A673 (cell line): ENCODE measurements around the gene RABL2A. TPM values are rescaled to one million over a fixed set of nuclear protein-coding genes. Genes with fewer than 3 reads are reported as not detected.

ENCODE experiments used
- BruUV-seq: library from RNA; stranded (reverse); fragments of 400-500 nt; replicated peaks from 2 replicates; lab custom pipeline; 2021; lab: Mats Ljungman, UMichigan
- CTCF ChIA-PET: fragments of 300-600 bp; sonication (Branson Sonifier 250); formaldehyde crosslinking; loops from one replicate; lab custom pipeline; 2022; ENCODE audit warnings: antibody characterized with exemption; lab: Charles Lee
- POLR2A ChIA-PET: fragments of 300-600 bp; sonication (Branson Sonifier 250); formaldehyde crosslinking; loops from one replicate; lab custom pipeline; 2022; ENCODE audit warnings: antibody characterized with exemption; ENCODE audit not compliant: low non-redundant PET; lab: Charles Lee
- DNase-seq: peaks from one replicate; pipeline ENCODE4 v3.0.0-alpha.2; 2015; ENCODE audit warnings: low spot score
- H3K27ac ChIP-seq: fragments of 200-600 bp; sonication (generic); 2 replicates; pipeline ENCODE4 v1.5.1; 2016; ENCODE audit warnings: mixed run types, low read depth, mild to moderate bottlenecking, mixed read lengths, antibody characterized with exemption, low read length; ENCODE audit not compliant: poor library complexity, severe bottlenecking
- H3K27me3 ChIP-seq: fragments of 200-600 bp; sonication (generic); replicated peaks from 2 replicates; pipeline ENCODE4 v1.6.1; 2017; ENCODE audit warnings: mixed run types, low read depth, mild to moderate bottlenecking, mixed read lengths, antibody characterized with exemption, low read length; ENCODE audit not compliant: insufficient read depth, poor library complexity
- H3K36me3 ChIP-seq: fragments of 200-600 bp; sonication (generic); 2 replicates; pipeline ENCODE4 v1.6.1; 2016; ENCODE audit warnings: mixed run types, mild to moderate bottlenecking, mixed read lengths, antibody characterized with exemption, low read length; ENCODE audit not compliant: insufficient read depth, poor library complexity, severe bottlenecking
- H3K4me1 ChIP-seq: fragments of 200-600 bp; sonication (generic); 2 replicates; pipeline ENCODE4 v1.6.1; 2017; ENCODE audit warnings: mixed run types, mild to moderate bottlenecking, mixed read lengths, antibody characterized with exemption, low read length; ENCODE audit not compliant: insufficient read depth, poor library complexity, severe bottlenecking
- H3K4me3 ChIP-seq: fragments of 200-600 bp; sonication (generic); 2 replicates; pipeline ENCODE4 v1.5.1; 2016; ENCODE audit warnings: low read depth, mixed run types, mild to moderate bottlenecking, mixed read lengths, low read length; ENCODE audit not compliant: poor library complexity, severe bottlenecking
- H3K9me3 ChIP-seq: fragments of 200-600 bp; sonication (generic); 2 replicates; pipeline ENCODE4 v1.6.1; 2016; ENCODE audit warnings: mixed run types, low read depth, mild to moderate bottlenecking, mixed read lengths, antibody characterized with exemption, low read length; ENCODE audit not compliant: poor library complexity, severe bottlenecking
- EZH2 ChIP-seq: fragments of 200-600 bp; sonication (generic); IDR thresholded peaks from 2 replicates; pipeline ENCODE4 v1.6.1; 2017; ENCODE audit warnings: borderline replicate concordance, low read depth, mild to moderate bottlenecking, mixed read lengths, antibody characterized with exemption, low read length; ENCODE audit not compliant: poor library complexity, severe bottlenecking
- intact Hi-C: fragments of 100-400 bp; cut with micrococcal nuclease; formaldehyde crosslinking; loops from one replicate; pipeline ENCODE4 v1.10.0; 2022; ENCODE audit not compliant: unreplicated experiment
- total RNA-seq: library from RNA; stranded (reverse); gene quantifications from 2 replicates; pipeline ENCODE4 v1.2.3, GENCODE V29; 2021
- TF ChIP-seq, protein P1 (sequence below): fragments of 300-800, 200-600 bp; sonication (generic); conservative IDR thresholded peaks from 2 replicates; pipeline ENCODE4 v1.5.1; 2017; ENCODE audit warnings: low read depth, mild to moderate bottlenecking, antibody characterized with exemption, low read length, moderate library complexity, mixed read lengths

The RABL2A gene
- total RNA-seq, 1 experiment from 2014 or later, result 17.8 TPM

DNA sequence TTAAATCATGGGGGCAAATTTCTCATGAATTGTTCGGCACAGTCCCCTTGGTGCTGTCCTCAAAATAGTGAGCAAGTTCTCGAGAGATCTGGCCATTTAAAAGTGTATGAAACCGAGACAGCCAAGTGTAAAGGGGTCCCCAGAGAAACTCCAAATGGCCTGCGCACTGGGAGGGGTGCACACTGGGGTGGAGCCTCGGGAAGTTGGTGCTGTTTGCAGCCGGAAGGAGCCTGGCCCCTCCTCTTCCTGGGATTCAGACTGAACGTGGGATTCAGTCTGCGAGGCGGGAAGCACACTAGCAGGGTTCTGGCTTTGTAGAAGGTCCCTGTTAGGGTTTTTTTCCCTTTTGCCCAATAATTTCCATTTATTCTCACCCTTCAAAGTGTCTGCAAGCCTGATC, 48.8 kb downstream of the RABL2A start:
- Histone ChIP-seq H3K36me3 (no peaks in the 10 kb centered on the region), H3K27ac (no peak overlapping the region), H3K9me3 (no peaks in the 10 kb centered on the region), H3K27me3 (no peaks in the 10 kb centered on the region), H3K4me3 (no peak overlapping the region), H3K4me1 (no peaks in the 10 kb centered on the region)
- intact Hi-C loops, result no loop called here
- BruUV-seq, result no TSS peak
- TF ChIP-seq, protein P1, sequence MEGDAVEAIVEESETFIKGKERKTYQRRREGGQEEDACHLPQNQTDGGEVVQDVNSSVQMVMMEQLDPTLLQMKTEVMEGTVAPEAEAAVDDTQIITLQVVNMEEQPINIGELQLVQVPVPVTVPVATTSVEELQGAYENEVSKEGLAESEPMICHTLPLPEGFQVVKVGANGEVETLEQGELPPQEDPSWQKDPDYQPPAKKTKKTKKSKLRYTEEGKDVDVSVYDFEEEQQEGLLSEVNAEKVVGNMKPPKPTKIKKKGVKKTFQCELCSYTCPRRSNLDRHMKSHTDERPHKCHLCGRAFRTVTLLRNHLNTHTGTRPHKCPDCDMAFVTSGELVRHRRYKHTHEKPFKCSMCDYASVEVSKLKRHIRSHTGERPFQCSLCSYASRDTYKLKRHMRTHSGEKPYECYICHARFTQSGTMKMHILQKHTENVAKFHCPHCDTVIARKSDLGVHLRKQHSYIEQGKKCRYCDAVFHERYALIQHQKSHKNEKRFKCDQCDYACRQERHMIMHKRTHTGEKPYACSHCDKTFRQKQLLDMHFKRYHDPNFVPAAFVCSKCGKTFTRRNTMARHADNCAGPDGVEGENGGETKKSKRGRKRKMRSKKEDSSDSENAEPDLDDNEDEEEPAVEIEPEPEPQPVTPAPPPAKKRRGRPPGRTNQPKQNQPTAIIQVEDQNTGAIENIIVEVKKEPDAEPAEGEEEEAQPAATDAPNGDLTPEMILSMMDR, result no peak
- no peak for TF ChIP-seq EZH2
- ChIA-PET POLR2A (no interaction called here), CTCF (no interaction called here)
- no peak for DNase-seq

GRCh38 chr2:113676623-113677266, 49.7 kb downstream of the RABL2A start:
- intact Hi-C loops, result no loop called here
- BruUV-seq, result no TSS peak
- no peak overlapping the region for H3K27ac ChIP-seq
- no peak overlapping the region for H3K4me3 ChIP-seq
- H3K36me3 ChIP-seq, result no peaks in the 10 kb centered on the region
- H3K9me3 ChIP-seq, result no peaks in the 10 kb centered on the region
- no peak for TF ChIP-seq EZH2
- TF ChIP-seq, protein P1, result no peak
- ChIA-PET CTCF (no interaction called here), POLR2A (no interaction called here)
- no peak for DNase-seq
- no peaks in the 10 kb centered on the region for H3K4me1 ChIP-seq
- H3K27me3 ChIP-seq, result no peaks in the 10 kb centered on the region

DNA sequence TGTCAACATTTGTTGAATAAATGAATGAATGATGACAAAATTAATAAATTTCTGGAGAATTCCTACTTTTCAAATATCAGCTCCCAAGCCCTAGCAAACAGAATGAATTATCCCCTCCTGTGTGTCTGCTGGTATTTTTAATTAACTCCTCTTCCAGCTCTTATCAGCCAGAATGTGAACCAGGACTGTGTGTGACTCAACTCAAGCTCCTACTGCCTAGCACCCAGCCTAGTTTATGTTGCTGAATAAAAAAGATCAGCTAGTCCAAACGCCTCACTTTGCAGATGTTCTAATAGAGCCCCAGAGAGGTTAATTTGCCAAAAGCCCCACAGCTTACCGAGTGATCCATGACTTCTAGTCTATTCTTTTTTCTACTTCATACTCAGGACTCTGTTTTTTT, 50.3 kb downstream of the RABL2A start:
- intact Hi-C loops, result no loop called here
- no peak for DNase-seq
- no peaks in the 10 kb centered on the region for H3K4me1 ChIP-seq
- TF ChIP-seq, protein P1, result no peak
- TF ChIP-seq EZH2, result no peak
- H3K36me3 ChIP-seq, result no peaks in the 10 kb centered on the region
- H3K4me3 ChIP-seq, result no peak overlapping the region
- no peak overlapping the region for H3K27ac ChIP-seq
- H3K27me3 ChIP-seq, result no peaks in the 10 kb centered on the region
- no peaks in the 10 kb centered on the region for H3K9me3 ChIP-seq
- no TSS peak for BruUV-seq
- ChIA-PET CTCF (no interaction called here), POLR2A (no interaction called here)
